HL-60 (cell line): Measurements from ENCODE around the gene CST9L.

Experiments
- CTCF ChIP-seq: IDR thresholded peaks from one replicate; pipeline ENCODE4 v1.5.1; 2011; ENCODE audit warnings: low read length, control low read depth, inconsistent platforms; ENCODE audit not compliant: insufficient read depth
- POLR2AphosphoS5 ChIP-seq: IDR thresholded peaks from 2 replicates; pipeline ENCODE4 v1.6.1; 2012; ENCODE audit warnings: low read depth

- no peak for TF ChIP-seq POLR2AphosphoS5
- no peak for TF ChIP-seq CTCF
These were observed 6.7 kb upstream of the CST9L start for GRCh38 chr20:23574977-23575376.
